NOMO-1 (cell line): Measurements from ENCODE around the gene FARP1.

Source experiments
- DNase-seq, 2 experiments: peaks; one replicate each; lab custom pipeline; 2025; ENCODE audit not compliant: unreplicated experiment in 2 of 2; lab: John Stamatoyannopoulos, UW

Gene FARP1

GRCh38 chr13:98142380-98143156, at the start of gene FARP1:
Gene FARP1 (plus strand): TSS chr13:98143094. CDS start chr13:98213243, 70,149 bp downstream.
- DNase-seq: peak in 1 of 2 experiments; percentile 3

GRCh38 chr13:98094678-98095266, 48.1 kb upstream of the FARP1 start:
- no peak for DNase-seq

- no peak for DNase-seq
These were observed 46.8 kb upstream of the FARP1 start for GRCh38 chr13:98096059-98096458.

- no peak for DNase-seq
These were observed 45.1 kb upstream of the FARP1 start for GRCh38 chr13:98097749-98098148.

- no peak for DNase-seq
These were observed 44.4 kb upstream of the FARP1 start for GRCh38 chr13:98098516-98098915.

GRCh38 chr13:98099627-98100026, 43.3 kb upstream of the FARP1 start:
- DNase-seq: no peak

- DNase-seq: no peak
These were observed 42.4 kb upstream of the FARP1 start for GRCh38 chr13:98100481-98100880.

- no peak for DNase-seq
These were observed 39.4 kb upstream of the FARP1 start for GRCh38 chr13:98103531-98103930.

GRCh38 chr13:98103942-98104880, 38.7 kb upstream of the FARP1 start:
- no peak for DNase-seq

GRCh38 chr13:98105929-98106336, 37.0 kb upstream of the FARP1 start:
- no peak for DNase-seq

GRCh38 chr13:98108341-98108740, 34.6 kb upstream of the FARP1 start:
- DNase-seq: no peak

GRCh38 chr13:98109226-98109853, 33.6 kb upstream of the FARP1 start:
- DNase-seq: no peak

- DNase-seq: no peak
These were observed 32.1 kb upstream of the FARP1 start for GRCh38 chr13:98110749-98111148.

GRCh38 chr13:98111168-98112098, 31.5 kb upstream of the FARP1 start:
- no peak for DNase-seq

- DNase-seq: no peak
These were observed 30.4 kb upstream of the FARP1 start for GRCh38 chr13:98112456-98112855.

- no peak for DNase-seq
These were observed 24.0 kb upstream of the FARP1 start for GRCh38 chr13:98118865-98119264.

GRCh38 chr13:98123176-98123575, 19.7 kb upstream of the FARP1 start:
- DNase-seq: no peak

GRCh38 chr13:98129059-98129746, 13.7 kb upstream of the FARP1 start:
- no peak for DNase-seq

- no peak for DNase-seq
These were observed 8.9 kb upstream of the FARP1 start for GRCh38 chr13:98133946-98134345.
